Kidney epithelial cell (primary cell): ENCODE data around the gene RNF126. TPM values are rescaled to one million over a fixed set of nuclear protein-coding genes. Genes with fewer than 3 reads are reported as not detected.

Experiments
- DNase-seq: peaks from one replicate; pipeline ENCODE4 v3.0.0-alpha.2; 2010; ENCODE audit warnings: low read depth
- H3K27me3 ChIP-seq: 2 replicates; pipeline ENCODE4 v1.6.0; 2011; ENCODE audit warnings: low read length; ENCODE audit not compliant: control insufficient read depth, insufficient read depth
- H3K36me3 ChIP-seq: 2 replicates; pipeline ENCODE4 v1.5.1; 2011; ENCODE audit warnings: low read length; ENCODE audit not compliant: control insufficient read depth, insufficient read depth
- H3K4me3 ChIP-seq: 2 replicates; pipeline ENCODE4 v1.5.1; 2011; ENCODE audit warnings: low read depth, mild to moderate bottlenecking, control low read depth, low read length
- total RNA-seq: library from RNA; depleted of rRNA; stranded (reverse); fragments of >200 nt; gene quantifications from 2 replicates; pipeline ENCODE4 v1.2.3, GENCODE V29; 2015
- TF ChIP-seq, protein P1 (sequence below): IDR thresholded peaks from 2 replicates; pipeline ENCODE4 v1.5.1; 2011; ENCODE audit warnings: mild to moderate bottlenecking, moderate library complexity, low read length, control low read depth, inconsistent platforms; ENCODE audit not compliant: insufficient read depth, poor library complexity, severe bottlenecking

The RNF126 gene
- total RNA-seq, 1 donor from 2014 or later, result 77.6 TPM

DNA sequence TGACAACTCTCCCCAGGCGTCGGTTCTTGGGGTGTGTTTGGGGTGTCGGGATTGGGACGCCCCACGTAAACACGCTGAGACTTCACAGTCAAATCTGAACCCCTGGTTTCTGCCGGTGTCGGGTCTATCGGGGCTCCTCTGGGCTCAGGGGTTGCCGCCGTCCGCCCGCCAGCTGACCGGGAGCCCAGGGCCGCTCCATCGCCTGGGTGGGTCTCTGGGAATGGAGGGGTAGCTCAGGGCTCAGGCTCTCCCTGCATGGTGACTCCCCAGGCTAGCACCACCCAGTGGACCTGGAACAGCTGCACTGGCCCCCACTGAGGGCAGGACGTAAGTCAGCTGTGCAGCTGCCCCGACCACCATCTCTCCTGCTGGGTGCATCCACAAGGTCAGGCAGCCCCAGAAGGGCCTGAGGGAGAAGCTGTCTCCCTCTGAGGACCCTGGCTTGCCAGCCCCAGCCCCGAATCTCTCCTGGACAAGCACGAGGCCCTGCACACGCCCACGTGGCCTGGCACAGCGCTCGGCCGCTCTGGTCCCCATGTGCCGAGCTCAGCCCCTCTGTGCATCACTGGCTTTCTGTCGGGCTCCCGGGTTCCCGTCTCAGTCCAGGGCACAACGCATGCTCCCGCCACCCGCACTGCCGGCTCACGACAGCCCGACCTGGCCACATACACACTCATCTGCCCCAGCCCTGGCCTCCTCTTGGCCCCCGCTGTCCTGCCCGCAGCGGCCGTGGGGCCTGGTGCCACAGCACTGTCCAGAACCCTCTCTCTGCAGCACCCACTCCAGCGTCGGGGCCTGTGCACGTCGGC, 6.1 kb downstream of the RNF126 start:
- no peak overlapping the region for H3K4me3 ChIP-seq
- no peak for DNase-seq
- peaks cover 3% of the 10 kb centered on the region for H3K36me3 ChIP-seq
- no peaks in the 10 kb centered on the region for H3K27me3 ChIP-seq
- TF ChIP-seq, protein P1, sequence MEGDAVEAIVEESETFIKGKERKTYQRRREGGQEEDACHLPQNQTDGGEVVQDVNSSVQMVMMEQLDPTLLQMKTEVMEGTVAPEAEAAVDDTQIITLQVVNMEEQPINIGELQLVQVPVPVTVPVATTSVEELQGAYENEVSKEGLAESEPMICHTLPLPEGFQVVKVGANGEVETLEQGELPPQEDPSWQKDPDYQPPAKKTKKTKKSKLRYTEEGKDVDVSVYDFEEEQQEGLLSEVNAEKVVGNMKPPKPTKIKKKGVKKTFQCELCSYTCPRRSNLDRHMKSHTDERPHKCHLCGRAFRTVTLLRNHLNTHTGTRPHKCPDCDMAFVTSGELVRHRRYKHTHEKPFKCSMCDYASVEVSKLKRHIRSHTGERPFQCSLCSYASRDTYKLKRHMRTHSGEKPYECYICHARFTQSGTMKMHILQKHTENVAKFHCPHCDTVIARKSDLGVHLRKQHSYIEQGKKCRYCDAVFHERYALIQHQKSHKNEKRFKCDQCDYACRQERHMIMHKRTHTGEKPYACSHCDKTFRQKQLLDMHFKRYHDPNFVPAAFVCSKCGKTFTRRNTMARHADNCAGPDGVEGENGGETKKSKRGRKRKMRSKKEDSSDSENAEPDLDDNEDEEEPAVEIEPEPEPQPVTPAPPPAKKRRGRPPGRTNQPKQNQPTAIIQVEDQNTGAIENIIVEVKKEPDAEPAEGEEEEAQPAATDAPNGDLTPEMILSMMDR, result no peak

DNA sequence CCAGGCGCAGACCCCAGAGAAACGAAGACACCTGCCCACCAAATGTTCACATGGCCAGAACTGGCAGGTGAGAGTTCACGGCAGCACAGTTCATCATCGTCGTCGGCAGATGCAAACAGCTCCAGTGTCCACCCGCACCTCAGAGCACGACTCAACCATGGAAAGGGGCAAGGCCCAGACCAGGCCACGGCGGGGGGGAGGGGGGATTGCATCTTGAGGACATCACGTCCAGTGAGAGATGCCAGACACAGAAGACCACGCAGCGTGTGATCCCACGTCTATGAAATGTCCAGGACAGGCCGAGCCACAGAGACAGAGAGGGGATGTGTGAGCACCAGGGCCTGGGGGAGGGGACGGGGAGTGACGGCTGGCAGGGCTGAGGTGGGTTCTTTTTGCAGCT, 7.3 kb downstream of the RNF126 start:
- H3K36me3 ChIP-seq, result peaks cover 3% of the 10 kb centered on the region
- H3K4me3 ChIP-seq, result no peak overlapping the region
- H3K27me3 ChIP-seq, result no peaks in the 10 kb centered on the region
- TF ChIP-seq, protein P1, result no peak
- no peak for DNase-seq

DNA sequence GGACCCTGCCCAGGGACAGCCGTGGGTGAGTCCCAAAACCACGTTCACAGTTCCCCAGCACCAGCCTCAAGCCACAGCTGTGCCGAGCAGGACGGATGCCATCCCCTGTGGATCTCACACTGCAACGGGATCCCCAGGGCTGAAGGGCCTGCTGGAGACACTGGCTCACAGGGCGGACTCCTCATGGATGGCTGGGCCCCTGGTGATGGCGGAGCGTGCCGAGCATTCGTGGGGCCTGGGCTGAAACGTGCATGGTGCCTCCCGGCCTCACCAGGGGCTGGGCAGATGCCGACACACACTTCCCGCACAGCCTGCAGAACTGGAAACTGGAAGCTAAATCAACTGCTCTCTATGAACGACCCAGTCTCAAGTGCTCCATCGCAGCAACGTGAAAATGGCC, 9.6 kb downstream of the RNF126 start:
- peaks cover 3% of the 10 kb centered on the region for H3K36me3 ChIP-seq
- no peak overlapping the region for H3K4me3 ChIP-seq
- TF ChIP-seq, protein P1, result no peak
- no peaks in the 10 kb centered on the region for H3K27me3 ChIP-seq
- no peak for DNase-seq

DNA sequence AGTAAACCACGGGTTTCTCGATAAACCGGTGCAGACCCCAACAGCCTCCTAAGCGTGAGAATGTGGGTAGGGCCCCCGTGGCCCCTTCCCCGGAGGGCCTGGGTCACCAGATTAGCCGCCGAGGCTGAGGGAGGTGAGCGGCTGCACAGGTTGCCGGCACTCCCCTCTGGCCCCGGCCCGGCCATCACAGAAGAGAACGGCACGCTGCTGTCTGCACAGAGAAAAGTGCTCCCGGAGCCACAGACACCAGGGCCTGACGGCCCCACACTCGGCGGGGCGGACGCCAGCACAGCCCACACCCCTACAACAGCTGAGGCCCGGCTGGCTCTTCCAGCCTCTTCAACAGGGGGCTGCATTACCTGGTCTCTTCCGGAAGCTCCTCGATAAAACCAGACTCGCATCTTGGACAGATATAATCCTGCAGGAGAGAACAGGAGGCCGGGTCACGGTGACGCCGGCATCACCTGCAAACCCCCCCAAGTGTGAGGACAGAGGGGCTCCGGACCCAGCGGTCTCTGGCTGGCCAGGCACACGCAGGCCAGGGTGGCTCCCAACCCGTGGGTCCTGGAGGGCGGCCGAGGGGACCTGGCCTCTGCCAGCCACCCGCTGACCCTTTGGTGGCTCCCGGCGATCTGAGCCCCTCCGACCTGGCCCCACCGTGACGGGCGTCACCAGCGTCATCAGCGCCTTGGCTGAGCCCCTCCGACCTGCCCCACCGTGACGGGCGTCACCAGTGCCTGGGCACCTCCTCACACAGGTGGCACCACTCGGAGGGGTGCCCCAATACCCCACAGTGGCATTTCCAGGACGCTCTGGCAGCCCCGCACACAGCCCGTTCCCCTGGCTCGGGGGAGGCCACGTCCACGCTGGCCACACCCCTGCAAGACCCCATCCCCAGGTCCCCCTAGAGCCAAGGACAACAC, 10.3 kb downstream of the RNF126 start:
- no peak overlapping the region for H3K4me3 ChIP-seq
- no peak for DNase-seq
- H3K27me3 ChIP-seq, result no peaks in the 10 kb centered on the region
- peaks cover 3% of the 10 kb centered on the region for H3K36me3 ChIP-seq
- TF ChIP-seq, protein P1, result no peak

DNA sequence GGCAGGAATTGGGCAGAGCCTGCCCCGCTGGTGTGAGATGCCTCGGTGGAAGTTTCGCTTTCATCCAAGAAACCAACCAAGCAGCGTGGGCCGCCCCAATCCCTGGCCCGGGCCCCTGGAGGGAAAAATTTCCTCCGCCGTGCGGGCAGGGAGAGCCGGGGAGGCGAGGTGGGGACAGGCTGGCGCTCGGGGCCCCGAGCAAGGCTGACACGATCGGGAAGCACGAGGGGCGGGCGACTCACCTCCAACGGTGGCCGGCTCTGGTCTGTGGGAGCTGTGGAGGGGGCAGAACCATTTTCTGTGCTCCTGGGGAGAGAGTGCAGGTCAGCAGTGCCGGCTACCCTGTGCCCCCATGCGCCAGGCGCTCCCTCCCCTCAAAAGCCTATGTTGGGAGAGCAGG, 11.0 kb downstream of the RNF126 start:
- Histone ChIP-seq H3K4me3 (no peak overlapping the region), H3K36me3 (peaks cover 3% of the 10 kb centered on the region), H3K27me3 (no peaks in the 10 kb centered on the region)
- DNase-seq, result no peak
- TF ChIP-seq, protein P1, result no peak
